Measurements from ENCODE around the gene CILP2. TPM values are rescaled to one million over a fixed set of nuclear protein-coding genes. Genes with fewer than 3 reads are reported as not detected.

CILP2 gene
- polyA plus RNA-seq, 1 of the 3 experiments (the other 2 are of a cell fraction): 1.9 TPM

GRCh38 chr19:19580418-19580817, 42.4 kb downstream of the CILP2 start:
- no peak overlapping the region for H3K27ac ChIP-seq (ENCODE audit: low read depth in 2 of 2, low read length in 1 of 2)
- H3K9me2 ChIP-seq: no peaks in the 10 kb centered on the region
- CTCF ChIA-PET: interaction anchor here (1.2 to 1.6 kb wide), 3 partner anchors 20 to 64 kb away, joined by 3 to 4 read pairs (median 3); partner anchors contain the start of gene GMIP

GRCh38 chr19:19581391-19581790, 43.3 kb downstream of the CILP2 start:
- POLR2A ChIA-PET: no interaction called here
- Histone ChIP-seq H3K4me2 (no peak overlapping the region), H3K4me1 (ENCODE audit: control insufficient read depth in 1 of 2, insufficient read depth in 2 of 2, low read depth in 1 of 2, low read length in 1 of 2) (peaks cover 0 to 6% of the 10 kb centered on the region in 2 experiments; a peak in 1 of 4 replicates), H3K4me3 (ENCODE audit: low read depth in 2 of 2, low read length in 1 of 2) (no peak overlapping the region), H4K20me1 (ENCODE audit: insufficient read depth) (no peaks in the 10 kb centered on the region), H3K9me3 (no peaks in the 10 kb centered on the region), H2AFZ (ENCODE audit: low read depth) (no peak overlapping the region), H3K27ac (ENCODE audit: low read depth in 2 of 2, low read length in 1 of 2) (no peak overlapping the region), H3K9me2 (no peaks in the 10 kb centered on the region), H3K9ac (no peak overlapping the region), H3K27me3 (ENCODE audit: insufficient read depth) (no peaks in the 10 kb centered on the region), H3F3A (replicated peaks; ENCODE audit: insufficient read depth) (no peaks in the 10 kb centered on the region), H3K79me2 (ENCODE audit: insufficient read depth) (no peaks in the 10 kb centered on the region), H3K36me3 (replicated peaks in 1 of 2; ENCODE audit: control insufficient read depth in 1 of 2, insufficient read depth in 2 of 2, low read length in 1 of 2) (no peaks in the 10 kb centered on the region)
- DNase-seq: no peak
- TF ChIP-seq PBX3 (IDR thresholded peaks at IDR 0.05) (no peak), NFIC (IDR thresholded peaks at IDR 0.05; ENCODE audit: borderline replicate concordance) (no peak), FOXJ3 (CRISPR knock-in tag; IDR thresholded peaks at IDR 0.05) (no peak), IRF3 (IDR thresholded peaks at IDR 0.05; ENCODE audit: low read depth, low read length) (no peak), NRF1 (IDR thresholded peaks at IDR 0.05; ENCODE audit: low read depth, low read length) (no peak), ELF1 (IDR thresholded peaks at IDR 0.05) (no peak), FOSL2 (IDR thresholded peaks at IDR 0.05; ENCODE audit: borderline replicate concordance, low read depth) (no peak), USF1 (IDR thresholded peaks at IDR 0.05; ENCODE audit: borderline replicate concordance, low read depth) (no peak), CHD2 (IDR thresholded peaks at IDR 0.05; ENCODE audit: low read length, partially characterized antibody) (no peak), RXRA (IDR thresholded peaks at IDR 0.05; ENCODE audit: borderline replicate concordance, low read depth) (no peak), REST (IDR thresholded peaks at IDR 0.05; ENCODE audit: low read depth, low read length) (no peak), MAX (IDR thresholded peaks at IDR 0.05; ENCODE audit: low read depth) (no peak), TCF12 (IDR thresholded peaks at IDR 0.05) (no peak), RAD21 (IDR thresholded peaks at IDR 0.05; ENCODE audit: low read length) (no peak), SMC3 (IDR thresholded peaks at IDR 0.05; ENCODE audit: low read depth, low read length) (no peak)
- CTCF ChIA-PET: interaction anchor here (1.5 to 3.0 kb wide), 2 partner anchors 27 to 50 kb away, joined by 3 to 14 read pairs; no protein-coding TSS in a partner anchor
- 86% methylated on average over 11 of the region's 13 CpGs for WGBS (ENCODE audit: low lambda C conversion rate)

More at GRCh38 chr19:19580418-19580817, 42.4 kb downstream of the CILP2 start:
- H3K79me2 ChIP-seq (ENCODE audit: insufficient read depth): no peaks in the 10 kb centered on the region
- TF ChIP-seq RXRA (IDR thresholded peaks at IDR 0.05; ENCODE audit: borderline replicate concordance, low read depth): no peak
- no peak for TF ChIP-seq JUND (IDR thresholded peaks at IDR 0.05)
- TF ChIP-seq NFIC (IDR thresholded peaks at IDR 0.05; ENCODE audit: borderline replicate concordance): no peak
- no peak for TF ChIP-seq SIN3A (IDR thresholded peaks at IDR 0.05; ENCODE audit: borderline replicate concordance, low read depth, low read length)
- no peak for TF ChIP-seq MXI1 (IDR thresholded peaks at IDR 0.05; ENCODE audit: low read depth, low read length)
- no peak for TF ChIP-seq EP300 (IDR thresholded peaks at IDR 0.05; ENCODE audit: borderline replicate concordance in 1 of 2, low read depth in 1 of 2, low read length in 1 of 2)
- no peaks in the 10 kb centered on the region for H3K27me3 ChIP-seq (ENCODE audit: insufficient read depth)
- H3K4me2 ChIP-seq: no peak overlapping the region
- H2AFZ ChIP-seq (ENCODE audit: low read depth): no peak overlapping the region
- DNase-seq: no peak
- H4K20me1 ChIP-seq (ENCODE audit: insufficient read depth): no peaks in the 10 kb centered on the region
- no peak overlapping the region for H3K9ac ChIP-seq
- H3K4me3 ChIP-seq (ENCODE audit: low read depth in 2 of 2, low read length in 1 of 2): no peak overlapping the region
- no peaks in the 10 kb centered on the region for H3K9me3 ChIP-seq
- POLR2A ChIA-PET: no interaction called here
- peaks cover 0 to 6% of the 10 kb centered on the region in 2 experiments; a peak in 1 of 4 replicates for H3K4me1 ChIP-seq (ENCODE audit: control insufficient read depth in 1 of 2, insufficient read depth in 2 of 2, low read depth in 1 of 2, low read length in 1 of 2)
- WGBS (ENCODE audit: low lambda C conversion rate): 97% methylated on average over 4 of the region's 4 CpGs
- no peaks in the 10 kb centered on the region for H3F3A ChIP-seq (replicated peaks; ENCODE audit: insufficient read depth)
- H3K36me3 ChIP-seq (replicated peaks in 1 of 2; ENCODE audit: control insufficient read depth in 1 of 2, insufficient read depth in 2 of 2, low read length in 1 of 2): no peaks in the 10 kb centered on the region
